ENCODE measurements around the gene PLEKHA6. TPM values are rescaled to one million over a fixed set of nuclear protein-coding genes. Genes with fewer than 3 reads are reported as not detected.
A peak's percentile ranks its signal among the peaks of the same experiment; 100 is the strongest.

PLEKHA6 gene
- total RNA-seq, 1 donor from 2014 or later, result 4.9 TPM

DNA sequence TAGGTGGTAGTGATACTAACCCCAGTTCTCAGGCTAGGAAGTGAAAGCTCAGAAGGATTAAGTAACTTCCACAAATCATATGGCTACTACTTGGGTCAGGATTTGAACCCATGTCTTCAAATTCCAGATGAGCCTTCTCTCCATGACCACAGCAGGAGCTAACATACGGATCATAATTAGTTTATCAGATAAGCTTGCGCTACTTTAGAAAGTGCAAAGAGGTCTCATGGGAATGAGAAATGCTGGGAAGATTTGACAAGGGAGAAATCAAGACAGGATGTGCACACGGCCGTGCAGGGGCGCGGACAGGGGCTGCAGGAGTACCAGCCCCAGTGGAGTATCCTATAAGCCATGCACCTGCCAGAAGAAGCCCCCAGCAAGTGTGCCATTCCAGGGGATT, 5.2 kb downstream of the PLEKHA6 start:
- Histone ChIP-seq H3K4me3 (no peak overlapping the region), H3K9me3 (no peaks in the 10 kb centered on the region), H3K27ac (no peak overlapping the region), H3K36me3 (no peaks in the 10 kb centered on the region), H3K4me1 (no peaks in the 10 kb centered on the region), H3K27me3 (no peaks in the 10 kb centered on the region)
- no peak for DNase-seq (ENCODE audit: low spot score in 2 of 2)
- intact Hi-C loops (cut with DNase I), result no loop called here
- TF ChIP-seq CTCF (IDR thresholded peaks at IDR 0.05), result no peak

GRCh38 chr1:204353213-204353910, 6.4 kb downstream of the PLEKHA6 start:
- DNase-seq (ENCODE audit: low spot score in 2 of 2), result no peak
- no peak for TF ChIP-seq CTCF (IDR thresholded peaks at IDR 0.05)
- intact Hi-C loops (cut with DNase I), result no loop called here
- H3K36me3 ChIP-seq, result no peaks in the 10 kb centered on the region
- no peaks in the 10 kb centered on the region for H3K9me3 ChIP-seq
- H3K27ac ChIP-seq, result no peak overlapping the region
- no peaks in the 10 kb centered on the region for H3K4me1 ChIP-seq
- no peak overlapping the region for H3K4me3 ChIP-seq
- H3K27me3 ChIP-seq, result no peaks in the 10 kb centered on the region

- DNase-seq (ENCODE audit: low spot score in 2 of 2), result peak in 1 of 2 donors; percentile 77
- intact Hi-C loops (cut with DNase I), result no loop called here
Observed at GRCh38 chr1:204350857-204351573, 8.7 kb downstream of the PLEKHA6 start.

DNA sequence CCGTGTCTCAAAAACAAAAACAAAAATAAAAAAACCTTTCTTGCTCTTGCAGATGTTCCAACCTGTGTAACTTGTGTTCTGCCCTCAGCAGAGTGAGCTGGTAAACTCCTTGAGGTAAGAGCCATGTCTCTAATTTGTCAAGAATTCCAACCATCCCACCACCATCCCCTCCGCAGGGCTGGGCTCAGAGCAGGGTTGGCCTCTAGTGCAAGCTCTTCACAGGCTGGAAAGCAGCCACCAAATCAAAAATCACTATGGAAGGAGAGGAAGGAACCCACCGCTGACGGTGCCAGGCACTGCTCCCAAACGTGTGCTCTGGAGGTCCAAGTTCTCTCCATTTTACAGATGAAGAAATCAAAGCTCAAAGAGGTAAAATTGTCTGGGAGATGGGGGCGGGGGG, 9.4 kb downstream of the PLEKHA6 start:
- Histone ChIP-seq H3K4me1 (no peaks in the 10 kb centered on the region), H3K9me3 (no peaks in the 10 kb centered on the region), H3K27ac (no peak overlapping the region), H3K36me3 (no peaks in the 10 kb centered on the region), H3K4me3 (no peak overlapping the region), H3K27me3 (no peaks in the 10 kb centered on the region)
- intact Hi-C loops (cut with DNase I), result no loop called here
- DNase-seq (ENCODE audit: low spot score in 2 of 2), result no peak
- no peak for TF ChIP-seq CTCF (IDR thresholded peaks at IDR 0.05)

More at GRCh38 chr1:204350857-204351573, 8.7 kb downstream of the PLEKHA6 start:
- no peaks in the 10 kb centered on the region for H3K36me3 ChIP-seq
- H3K27ac ChIP-seq, result no peak overlapping the region
- no peaks in the 10 kb centered on the region for H3K27me3 ChIP-seq
- H3K4me1 ChIP-seq, result no peaks in the 10 kb centered on the region
- no peaks in the 10 kb centered on the region for H3K9me3 ChIP-seq
- no peak overlapping the region for H3K4me3 ChIP-seq
- TF ChIP-seq CTCF (IDR thresholded peaks at IDR 0.05), result no peak

- Histone ChIP-seq H3K36me3 (no peaks in the 10 kb centered on the region), H3K27me3 (no peaks in the 10 kb centered on the region), H3K4me3 (no peak overlapping the region), H3K27ac (no peak overlapping the region), H3K4me1 (no peaks in the 10 kb centered on the region), H3K9me3 (no peaks in the 10 kb centered on the region)
- intact Hi-C loops (cut with DNase I), result no loop called here
- TF ChIP-seq CTCF (IDR thresholded peaks at IDR 0.05), result no peak
- DNase-seq (ENCODE audit: low spot score in 2 of 2), result no peak
Observed at GRCh38 chr1:204349602-204350001, 10.1 kb downstream of the PLEKHA6 start.

Data from ascending aorta (tissue), 2 donors.